Activated effector memory CD4-positive, alpha-beta T cell treated with Interleukin-2 at 50 U/mL for 16 hours (primary cell): ENCODE results near the gene NELFA.
A peak's percentile ranks its signal among the peaks of the same experiment; 100 is the strongest.
"Not testable (repeated sequence)": the region's sequence is repeated elsewhere in the genome, so short reads cannot be mapped to it uniquely, and the experiment has no call there.

Experiments used
- DNase-seq: peaks from one replicate; pipeline ENCODE4 v3.0.0-alpha.2; 2020

The NELFA gene

DNA sequence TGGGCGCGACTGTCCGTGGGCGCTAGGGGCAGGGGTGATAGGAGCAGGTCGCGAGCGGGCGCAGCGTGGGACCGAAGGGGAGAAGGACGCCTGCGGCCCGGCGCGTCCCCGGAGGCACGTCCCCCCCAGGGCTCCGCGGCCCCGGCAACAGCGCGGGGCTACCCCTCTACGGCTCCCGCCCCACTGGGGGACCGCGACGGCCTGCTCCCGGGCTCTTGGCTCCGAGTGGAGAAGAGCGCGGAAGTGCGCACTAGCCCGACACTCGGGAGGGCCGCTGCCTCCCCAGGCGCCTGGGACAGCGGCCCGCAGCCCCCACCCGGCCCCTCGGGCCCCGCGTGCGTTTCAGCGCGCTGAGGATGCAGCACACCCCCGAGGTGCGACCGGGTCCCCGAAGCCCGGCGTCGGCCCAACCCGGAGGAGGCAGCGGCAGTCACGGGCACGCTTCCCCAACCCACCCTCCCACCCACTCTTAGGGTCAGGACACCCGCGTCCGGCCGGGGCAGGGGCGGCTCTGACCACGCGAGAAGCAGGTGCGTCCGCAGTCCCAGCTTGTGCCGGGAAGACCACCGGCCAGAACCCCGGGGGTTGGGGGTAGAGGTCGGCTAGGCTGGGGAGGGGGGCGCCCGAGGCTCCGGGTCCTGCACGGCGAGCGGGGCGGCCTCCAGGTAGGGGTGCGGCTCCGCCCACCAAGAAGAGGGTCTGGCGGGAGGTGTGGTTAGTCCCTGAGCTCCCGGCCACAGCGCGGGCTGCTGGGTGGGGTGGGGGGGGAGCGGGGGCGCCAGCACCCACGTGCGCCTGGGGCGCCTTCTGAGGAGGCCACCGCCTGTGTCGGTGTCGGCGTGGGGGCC is 31.8 kb upstream of the NELFA start:
- no peak for DNase-seq

DNA sequence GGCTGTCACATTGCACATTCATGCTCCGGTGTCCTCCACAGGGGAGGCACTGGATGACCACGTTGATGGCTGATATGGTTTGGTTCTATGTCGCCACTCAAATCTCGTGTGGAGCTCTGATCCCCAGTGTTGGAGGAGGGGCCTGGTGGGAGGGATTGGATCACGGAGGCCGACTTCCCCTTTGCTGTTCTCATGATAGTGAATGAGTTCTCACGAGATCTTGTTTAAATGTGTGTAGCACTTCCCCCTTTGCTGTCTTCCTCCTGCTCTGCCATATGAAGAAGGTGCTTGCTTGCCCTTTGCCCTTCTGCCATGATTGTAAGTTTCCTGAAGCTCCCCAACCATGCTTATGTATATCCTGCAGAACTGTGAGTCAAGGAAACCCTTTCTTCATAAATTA is 28.1 kb upstream of the NELFA start:
- no peak for DNase-seq

DNA sequence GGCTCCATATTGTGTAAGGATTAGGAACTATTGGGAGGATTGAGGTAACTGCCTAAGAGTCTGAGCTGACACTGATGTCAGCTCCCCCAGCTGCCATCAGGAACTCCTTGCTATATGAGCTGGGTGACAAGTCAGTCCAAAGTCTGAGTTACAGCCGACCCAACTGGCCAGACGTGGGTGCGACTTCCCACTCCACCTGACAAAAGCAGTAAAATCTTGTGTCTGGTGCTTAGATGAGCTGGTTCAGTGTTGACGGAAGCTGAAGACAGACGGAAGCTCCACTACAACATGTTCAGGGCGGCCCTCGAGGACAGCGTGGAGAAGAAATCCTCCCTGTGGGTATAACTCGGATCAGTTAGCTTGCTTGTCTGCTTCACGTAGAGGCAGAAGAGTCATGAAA is 27.6 kb upstream of the NELFA start:
- DNase-seq, result no peak

- not testable (repeated sequence) for DNase-seq
Observed at GRCh38 chr4:2031161-2031560, 22.4 kb upstream of the NELFA start.

- DNase-seq, result not testable (repeated sequence)
Observed at GRCh38 chr4:2027120-2027519, 18.3 kb upstream of the NELFA start.

- DNase-seq, result no peak
Observed at GRCh38 chr4:2025817-2026216, 17.0 kb upstream of the NELFA start.

DNA sequence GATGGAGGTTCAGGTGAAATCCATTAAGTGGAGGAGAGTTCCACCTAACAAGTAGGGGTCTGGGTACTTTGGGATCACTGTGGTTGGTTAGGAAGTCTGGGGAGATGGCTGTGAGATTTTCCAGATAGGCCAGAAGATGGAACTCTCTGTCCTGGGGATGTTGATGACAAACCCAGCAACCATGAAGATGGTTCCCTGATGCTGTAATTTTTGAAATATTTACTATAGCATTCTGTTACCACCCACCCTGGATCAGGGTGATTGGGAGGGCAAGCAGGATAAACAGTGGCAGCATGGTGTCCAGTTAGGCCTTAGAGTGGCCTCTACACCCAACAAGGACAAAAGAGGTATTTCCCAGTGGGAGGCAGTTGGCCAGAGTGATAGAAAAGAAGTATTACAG is 15.9 kb upstream of the NELFA start:
- DNase-seq, result no peak

GRCh38 chr4:2021358-2022018 is 12.7 kb upstream of the NELFA start:
- not testable (repeated sequence) for DNase-seq

DNA sequence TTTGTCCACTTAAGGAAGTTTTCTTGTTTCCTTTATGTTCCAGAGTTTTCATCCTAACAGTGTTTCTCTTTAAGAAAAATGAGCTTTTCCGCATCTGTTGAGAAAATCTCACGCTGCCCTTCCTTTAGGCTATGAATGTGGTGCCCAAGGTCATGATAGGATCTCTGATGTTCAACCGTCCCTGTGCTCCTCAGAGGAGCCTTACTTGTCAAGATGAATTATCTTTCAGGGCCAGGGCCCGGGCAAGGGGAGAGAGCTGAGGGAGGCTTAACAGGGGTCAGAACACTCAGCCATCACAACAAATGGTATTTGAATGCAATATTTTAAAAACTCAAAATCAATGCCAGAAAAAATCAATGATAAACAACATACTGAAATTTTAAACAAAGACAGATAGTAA is 6.2 kb upstream of the NELFA start:
- no peak for DNase-seq

GRCh38 chr4:2011583-2011982 is 2.8 kb upstream of the NELFA start:
- DNase-seq, result no peak

- peak; percentile 45 for DNase-seq
Observed at GRCh38 chr4:2009651-2010233, 968 bp upstream of the NELFA start.

DNA sequence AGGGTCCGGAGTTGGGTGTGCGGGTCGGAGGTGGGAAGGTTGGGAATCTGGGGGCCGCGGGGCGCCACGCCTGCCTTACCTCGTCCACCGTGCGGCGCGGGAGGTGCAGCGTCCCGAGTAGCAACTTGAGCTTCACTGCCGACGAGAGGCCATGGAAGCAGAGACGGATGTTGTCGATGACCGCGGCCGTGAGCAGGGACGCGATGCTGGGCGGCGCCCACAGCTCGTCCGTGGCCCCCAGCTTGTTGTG is 178 bp downstream of the NELFA start:
- no peak for DNase-seq

- no peak for DNase-seq
Observed at GRCh38 chr4:2007804-2008670, 737 bp downstream of the NELFA start.

GRCh38 chr4:2006956-2007653 is 1.7 kb downstream of the NELFA start:
- DNase-seq, result no peak

DNA sequence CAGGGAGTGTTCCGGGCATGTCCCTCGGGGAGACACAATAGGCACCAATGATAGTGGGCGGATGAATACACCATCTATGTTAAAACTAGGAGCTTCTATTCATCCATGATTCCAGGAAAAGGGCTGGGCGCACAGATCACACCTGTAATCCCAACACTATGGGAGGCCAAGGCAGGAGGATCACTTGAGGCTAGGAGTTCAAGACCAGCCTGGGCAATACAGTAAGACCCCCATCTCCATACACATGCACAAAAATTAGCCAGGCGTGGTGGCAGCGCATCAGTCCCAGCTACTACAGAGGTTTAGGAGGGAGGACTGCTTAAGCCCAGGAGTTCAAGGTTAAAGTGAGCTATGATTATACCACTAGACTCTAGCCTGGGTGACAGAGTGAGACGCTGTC is 2.4 kb downstream of the NELFA start:
- no peak for DNase-seq

- not testable (repeated sequence) for DNase-seq
Observed at GRCh38 chr4:2003361-2003760, 5.4 kb downstream of the NELFA start.

DNA sequence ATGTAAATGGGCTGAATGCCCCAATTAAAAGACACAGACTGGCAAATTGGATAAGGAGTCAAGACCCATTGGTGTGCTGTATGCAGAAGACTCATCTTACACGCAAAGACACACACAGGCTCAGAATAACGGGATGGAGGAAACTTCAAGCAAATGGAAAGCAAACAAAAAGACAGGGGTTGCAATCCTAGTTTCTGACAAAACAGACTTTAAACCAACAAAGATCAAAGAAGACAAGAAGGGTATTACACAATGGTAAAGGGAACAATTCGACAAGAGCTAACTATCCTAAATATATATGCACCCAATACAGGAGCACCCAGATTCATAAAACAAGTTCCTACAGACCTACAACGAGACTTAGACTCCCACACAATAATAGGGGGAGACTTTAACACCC is 9.5 kb downstream of the NELFA start:
- DNase-seq, result not testable (repeated sequence)

DNA sequence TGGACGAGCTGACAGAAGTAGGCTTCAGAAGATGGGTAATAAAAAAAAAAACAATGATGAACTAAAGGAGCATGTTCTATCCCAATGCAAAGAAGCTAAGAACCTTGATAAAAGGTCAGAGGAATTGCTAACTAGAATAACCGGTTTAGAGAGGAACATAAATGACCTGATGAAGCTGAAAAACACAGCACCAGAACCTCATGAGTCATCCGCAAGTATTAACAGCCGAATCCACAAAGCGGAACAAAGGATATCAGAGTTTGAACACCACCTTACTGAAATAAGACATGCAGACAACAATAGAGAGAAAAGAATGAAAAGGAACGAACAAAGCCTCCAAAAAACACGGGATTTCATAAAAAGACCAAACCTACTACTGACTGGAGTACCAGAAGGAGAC is 10.5 kb downstream of the NELFA start:
- DNase-seq, result no peak

DNA sequence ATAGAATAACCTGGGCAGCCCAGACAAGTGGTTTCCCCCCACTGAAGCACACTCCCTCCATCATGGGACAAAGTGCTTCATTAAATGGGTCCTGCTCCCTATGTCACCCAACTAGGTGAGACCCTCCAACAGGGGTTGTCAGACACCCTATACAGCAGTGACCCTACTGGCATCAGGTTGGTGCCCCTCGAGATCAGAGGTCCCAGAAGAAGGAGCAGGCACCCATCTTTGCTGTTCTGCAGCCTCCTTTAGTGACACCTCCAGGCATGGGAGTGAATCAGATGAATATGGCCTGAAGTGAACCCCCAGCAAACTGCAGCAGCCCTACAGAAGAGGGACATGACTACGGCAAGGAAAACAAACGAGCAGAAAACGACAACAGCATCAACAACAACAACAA is 11.1 kb downstream of the NELFA start:
- DNase-seq, result no peak

- DNase-seq, result no peak
Observed at GRCh38 chr4:1996866-1997611, 11.7 kb downstream of the NELFA start.

- no peak for DNase-seq
Observed at GRCh38 chr4:1994938-1995337, 13.8 kb downstream of the NELFA start.
